ENCODE data around the gene UBA3.

The UBA3 gene

GRCh38 chr3:69085833-69086722 lies 5.9 kb upstream of the UBA3 start:
- Histone ChIP-seq H3K4me1 (ENCODE audit: insufficient read depth, low read length, severe bottlenecking) (peaks cover 74% of the 10 kb centered on the region), H3K4me2 (ENCODE audit: low read length) (peak overlapping the region; percentile 81), H2AFZ (ENCODE audit: low read length) (no peak overlapping the region), H3K9ac (ENCODE audit: low read length) (peak overlapping the region; percentile 85), H4K20me1 (ENCODE audit: insufficient read depth, low read length) (no peaks in the 10 kb centered on the region), H3K9me3 (ENCODE audit: low read length) (no peaks in the 10 kb centered on the region), H3K27ac (ENCODE audit: low read depth, low read length, poor library complexity, severe bottlenecking) (peak overlapping the region; percentile 89), H3K36me3 (ENCODE audit: insufficient read depth, low read length) (no peaks in the 10 kb centered on the region), H3K9me2 (ENCODE audit: low read depth, low read length) (no peaks in the 10 kb centered on the region), H3K4me3 (ENCODE audit: low read depth, low read length, poor library complexity, severe bottlenecking) (peak overlapping the region; percentile 93), H3K79me2 (ENCODE audit: insufficient read depth, low read length) (no peaks in the 10 kb centered on the region), H3F3A (ENCODE audit: insufficient read depth, low read length) (0 out of 2 replicates have a peak, but pooled peaks cover 8% of the 10 kb centered on the region), H3K27me3 (ENCODE audit: insufficient read depth, low read length) (no peaks in the 10 kb centered on the region)
- TF ChIP-seq EZH2 (IDR thresholded peaks at IDR 0.05; ENCODE audit: borderline replicate concordance, low read length) = no peak

GRCh38 chr3:69085168-69085832 lies 5.1 kb upstream of the UBA3 start:
- H3K4me3 ChIP-seq (ENCODE audit: low read depth, low read length, poor library complexity, severe bottlenecking) = peak overlapping the region; percentile 93
- H3K27ac ChIP-seq (ENCODE audit: low read depth, low read length, poor library complexity, severe bottlenecking) = peak overlapping the region; percentile 89
- H3K4me2 ChIP-seq (ENCODE audit: low read length) = peak overlapping the region; percentile 81
- H3K9ac ChIP-seq (ENCODE audit: low read length) = peak overlapping the region; percentile 85
- peak overlapping the region; percentile 25; the same call in 1 of the 2 replicates for H2AFZ ChIP-seq (ENCODE audit: low read length)
- no peak for TF ChIP-seq CTCF (IDR thresholded peaks at IDR 0.05; ENCODE audit: low read length)
- TF ChIP-seq EZH2 (IDR thresholded peaks at IDR 0.05; ENCODE audit: borderline replicate concordance, low read length) = no peak
- H3K79me2 ChIP-seq (ENCODE audit: insufficient read depth, low read length) = no peaks in the 10 kb centered on the region
- H3K4me1 ChIP-seq (ENCODE audit: insufficient read depth, low read length, severe bottlenecking) = peaks cover 75% of the 10 kb centered on the region
- H3K27me3 ChIP-seq (ENCODE audit: insufficient read depth, low read length) = no peaks in the 10 kb centered on the region
- no peaks in the 10 kb centered on the region for H3K9me3 ChIP-seq (ENCODE audit: low read length)
- 0 out of 2 replicates have a peak, but pooled peaks cover 8% of the 10 kb centered on the region for H3F3A ChIP-seq (ENCODE audit: insufficient read depth, low read length)
- no peaks in the 10 kb centered on the region for H3K36me3 ChIP-seq (ENCODE audit: insufficient read depth, low read length)
- no peaks in the 10 kb centered on the region for H4K20me1 ChIP-seq (ENCODE audit: insufficient read depth, low read length)
- no peaks in the 10 kb centered on the region for H3K9me2 ChIP-seq (ENCODE audit: low read depth, low read length)

DNA sequence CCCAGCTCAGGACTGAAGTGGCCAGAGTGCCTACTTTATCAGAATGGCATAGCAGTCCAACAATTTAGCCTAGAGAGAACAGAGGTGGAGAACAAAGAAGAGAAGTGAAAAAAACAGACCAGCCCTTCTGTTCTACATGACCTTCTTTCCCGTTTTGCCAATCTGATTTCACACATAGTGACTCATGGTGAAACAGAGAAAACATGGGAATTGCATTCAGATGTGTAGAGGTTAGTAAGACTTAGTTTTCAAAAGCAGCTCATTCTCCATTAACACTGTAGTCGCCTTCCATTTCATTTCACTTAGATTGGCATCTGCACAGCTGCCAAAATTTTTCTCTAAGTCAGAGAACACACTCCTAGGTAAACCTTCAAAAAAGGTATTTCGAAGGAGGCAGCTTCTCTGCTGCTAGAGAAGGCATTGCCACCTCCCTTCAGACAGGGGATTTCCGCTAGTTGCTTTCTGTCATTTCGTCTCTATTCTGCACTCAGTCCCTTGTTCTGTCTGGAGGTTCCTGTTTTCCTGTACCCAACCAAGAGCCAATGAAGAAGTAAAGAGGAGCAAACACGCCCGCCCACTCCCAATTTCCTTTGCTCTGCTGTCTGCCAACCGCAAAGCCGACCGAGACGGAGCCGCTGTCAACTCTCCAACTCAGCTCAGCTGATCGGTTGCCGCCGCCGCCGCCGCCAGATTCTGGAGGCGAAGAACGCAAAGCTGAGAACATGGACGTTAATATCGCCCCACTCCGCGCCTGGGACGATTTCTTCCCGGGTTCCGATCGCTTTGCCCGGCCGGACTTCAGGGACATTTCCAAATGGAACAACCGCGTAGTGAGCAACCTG lies 4.4 kb upstream of the UBA3 start, which contains the start of gene ARL6IP5:
TSS of gene ARL6IP5 (plus strand) at position 612 of the 842 bp plus-strand sequence. CDS start at position 723, 111 bp downstream.
- no peaks in the 10 kb centered on the region for H3K27me3 ChIP-seq (ENCODE audit: insufficient read depth, low read length)
- peak within 1 kb of the TSS; percentile 81 for H3K4me2 ChIP-seq (ENCODE audit: low read length)
- H3K9me3 ChIP-seq (ENCODE audit: low read length) = no peaks in the 10 kb centered on the region
- TF ChIP-seq CTCF (IDR thresholded peaks at IDR 0.05; ENCODE audit: low read length) (no peak), EZH2 (IDR thresholded peaks at IDR 0.05; ENCODE audit: borderline replicate concordance, low read length) (no peak)
- no peaks in the 10 kb centered on the region for H4K20me1 ChIP-seq (ENCODE audit: insufficient read depth, low read length)
- no peaks in the 10 kb centered on the region for H3K9me2 ChIP-seq (ENCODE audit: low read depth, low read length)
- peaks cover 4% of the 10 kb centered on the region for H3K79me2 ChIP-seq (ENCODE audit: insufficient read depth, low read length)
- H3K4me3 ChIP-seq (ENCODE audit: low read depth, low read length, poor library complexity, severe bottlenecking) = peak within 1 kb of the TSS; percentile 93
- peak within 1 kb of the TSS; percentile 85 for H3K9ac ChIP-seq (ENCODE audit: low read length)
- H3K36me3 ChIP-seq (ENCODE audit: insufficient read depth, low read length) = no peaks in the 10 kb centered on the region
- H3K27ac ChIP-seq (ENCODE audit: low read depth, low read length, poor library complexity, severe bottlenecking) = peak within 1 kb of the TSS; percentile 89
- peak within 1 kb of the TSS; percentile 25; the same call in 1 of the 2 replicates for H2AFZ ChIP-seq (ENCODE audit: low read length)
- peaks cover 75% of the 10 kb centered on the region for H3K4me1 ChIP-seq (ENCODE audit: insufficient read depth, low read length, severe bottlenecking)
- 0 out of 2 replicates have a peak, but pooled peaks cover 8% of the 10 kb centered on the region for H3F3A ChIP-seq (ENCODE audit: insufficient read depth, low read length)

All from OCI-LY1 (cell line).